DND-41 (cell line): Measurements from ENCODE around the gene CDH23.

Source experiments
- ATAC-seq: fragments of 200-7000 bp; cut with Tn5 transposase; 3 replicates; pipeline ENCODE4 v1.9.1; 2021; ENCODE audit warnings: low read depth; ENCODE audit not compliant: insufficient read depth
- DNase-seq: peaks from one replicate; pipeline ENCODE4 v3.0.0-alpha.2; 2020
- H2AFZ ChIP-seq: 2 replicates; pipeline ENCODE4 v1.6.0; 2012; ENCODE audit warnings: low read depth, low read length
- H3K27ac ChIP-seq: 2 replicates; pipeline ENCODE4 v1.5.1; 2012; ENCODE audit warnings: low read length, inconsistent platforms
- H3K27me3 ChIP-seq: fragments of 200-600 bp; sonication (generic); 2 replicates; pipeline ENCODE4 v1.6.0; 2012; ENCODE audit warnings: low read length, mild to moderate bottlenecking, inconsistent platforms; ENCODE audit not compliant: insufficient read depth, poor library complexity
- H3K36me3 ChIP-seq: 2 replicates; pipeline ENCODE4 v1.5.1; 2012; ENCODE audit warnings: low read length, inconsistent platforms; ENCODE audit not compliant: insufficient read depth
- H3K4me1 ChIP-seq: 2 replicates; pipeline ENCODE4 v1.5.1; 2012; ENCODE audit warnings: mild to moderate bottlenecking, low read length; ENCODE audit not compliant: insufficient read depth
- H3K4me2 ChIP-seq: 2 replicates; pipeline ENCODE4 v1.6.0; 2012; ENCODE audit warnings: mild to moderate bottlenecking, moderate library complexity, low read length, inconsistent platforms; ENCODE audit not compliant: insufficient read depth
- H3K4me3 ChIP-seq, 2 experiments: fragments of 200-600 bp in 1 of 2; shearing (Covaris generic) in 1 of 2; 2 replicates each; pipeline ENCODE4 v1.5.1; 2012 to 2016; ENCODE audit warnings: inconsistent platforms in 2 of 2, low read length in 2 of 2, mild to moderate bottlenecking in 2 of 2, low read depth in 1 of 2, moderate library complexity in 1 of 2
- H3K79me2 ChIP-seq: 2 replicates; pipeline ENCODE4 v1.6.0; 2012; ENCODE audit warnings: low read length, inconsistent platforms; ENCODE audit not compliant: insufficient read depth
- H3K9ac ChIP-seq: 2 replicates; pipeline ENCODE4 v1.6.0; 2012; ENCODE audit warnings: low read depth, mild to moderate bottlenecking, inconsistent platforms, low read length, moderate library complexity
- H3K9me3 ChIP-seq: 2 replicates; pipeline ENCODE4 v1.5.1; 2012; ENCODE audit warnings: low read length, moderate library complexity, mild to moderate bottlenecking, inconsistent platforms; ENCODE audit not compliant: insufficient read depth, severe bottlenecking
- H4K20me1 ChIP-seq: 2 replicates; pipeline ENCODE4 v1.6.0; 2012; ENCODE audit warnings: low read length; ENCODE audit not compliant: insufficient read depth
- EZH2 ChIP-seq: IDR thresholded peaks from 3 replicates; pipeline ENCODE4 v1.6.1; 2012; ENCODE audit warnings: borderline replicate concordance, low read depth, mild to moderate bottlenecking, moderate library complexity, low read length, inconsistent platforms; ENCODE audit not compliant: severe bottlenecking
- TF ChIP-seq, protein P1 (sequence below): IDR thresholded peaks from 2 replicates; pipeline ENCODE4 v1.5.1; 2012; ENCODE audit warnings: borderline replicate concordance, low read length, moderate library complexity, mild to moderate bottlenecking; ENCODE audit not compliant: poor library complexity, severe bottlenecking; ENCODE audit errors: extremely low read depth

CDH23 gene

DNA sequence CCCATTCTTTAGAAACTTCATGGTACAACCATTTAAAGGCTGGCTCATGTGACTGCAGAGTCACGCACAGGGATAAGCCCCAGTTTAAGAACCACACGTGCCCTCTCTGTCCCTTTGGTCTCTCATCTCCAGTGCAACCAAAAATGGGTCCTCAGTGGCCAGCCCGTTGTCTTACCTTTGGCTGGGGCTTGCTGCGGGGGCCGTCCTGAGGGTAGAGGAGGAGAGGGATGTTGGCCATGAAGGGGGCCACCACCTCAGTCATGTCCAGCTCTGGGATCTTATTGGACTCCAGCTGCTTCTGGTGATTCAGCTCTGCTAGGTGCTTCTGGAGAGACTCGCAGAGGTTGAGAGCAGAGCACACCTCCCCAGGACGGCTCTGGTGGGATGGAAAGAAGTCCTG, 432.0 kb downstream of the CDH23 start:
- Histone ChIP-seq H3K27me3 (no peaks in the 10 kb centered on the region), H3K27ac (no peak overlapping the region), H3K4me1 (no peaks in the 10 kb centered on the region), H4K20me1 (peaks cover 59% of the 10 kb centered on the region), H3K79me2 (peaks cover 55% of the 10 kb centered on the region), H3K4me2 (no peak overlapping the region), H3K9ac (no peak overlapping the region), H3K36me3 (peaks cover 94% of the 10 kb centered on the region), H3K4me3 (no peak overlapping the region), H2AFZ (no peak overlapping the region), H3K9me3 (no peaks in the 10 kb centered on the region)
- no peak for TF ChIP-seq EZH2
- TF ChIP-seq, protein P1, sequence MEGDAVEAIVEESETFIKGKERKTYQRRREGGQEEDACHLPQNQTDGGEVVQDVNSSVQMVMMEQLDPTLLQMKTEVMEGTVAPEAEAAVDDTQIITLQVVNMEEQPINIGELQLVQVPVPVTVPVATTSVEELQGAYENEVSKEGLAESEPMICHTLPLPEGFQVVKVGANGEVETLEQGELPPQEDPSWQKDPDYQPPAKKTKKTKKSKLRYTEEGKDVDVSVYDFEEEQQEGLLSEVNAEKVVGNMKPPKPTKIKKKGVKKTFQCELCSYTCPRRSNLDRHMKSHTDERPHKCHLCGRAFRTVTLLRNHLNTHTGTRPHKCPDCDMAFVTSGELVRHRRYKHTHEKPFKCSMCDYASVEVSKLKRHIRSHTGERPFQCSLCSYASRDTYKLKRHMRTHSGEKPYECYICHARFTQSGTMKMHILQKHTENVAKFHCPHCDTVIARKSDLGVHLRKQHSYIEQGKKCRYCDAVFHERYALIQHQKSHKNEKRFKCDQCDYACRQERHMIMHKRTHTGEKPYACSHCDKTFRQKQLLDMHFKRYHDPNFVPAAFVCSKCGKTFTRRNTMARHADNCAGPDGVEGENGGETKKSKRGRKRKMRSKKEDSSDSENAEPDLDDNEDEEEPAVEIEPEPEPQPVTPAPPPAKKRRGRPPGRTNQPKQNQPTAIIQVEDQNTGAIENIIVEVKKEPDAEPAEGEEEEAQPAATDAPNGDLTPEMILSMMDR = no peak
- ATAC-seq (no peak), DNase-seq (no peak)

DNA sequence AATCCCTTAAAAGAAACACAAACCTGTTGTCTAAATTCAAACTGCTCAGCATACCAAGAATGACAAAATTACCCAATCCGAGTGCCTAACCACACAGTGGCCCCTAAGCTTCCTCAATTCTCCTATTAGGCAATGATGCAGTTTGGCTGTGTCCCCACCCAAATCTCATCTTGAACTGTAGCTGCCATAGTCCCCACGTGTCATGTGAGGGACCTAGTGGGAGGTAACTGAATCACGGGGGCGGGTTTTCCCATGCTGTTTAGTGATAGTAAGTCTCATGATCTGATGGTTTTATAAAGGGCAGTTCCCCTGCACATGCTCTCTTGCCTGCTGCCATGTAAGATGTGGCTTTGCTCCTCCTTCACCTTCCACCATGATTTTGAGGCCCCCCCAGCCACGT, 432.5 kb downstream of the CDH23 start:
- Histone ChIP-seq H3K4me3 (no peak overlapping the region), H2AFZ (no peak overlapping the region), H3K27ac (no peak overlapping the region), H3K4me2 (no peak overlapping the region), H3K27me3 (no peaks in the 10 kb centered on the region), H3K9ac (no peak overlapping the region), H3K9me3 (no peaks in the 10 kb centered on the region), H3K4me1 (no peaks in the 10 kb centered on the region), H3K36me3 (peaks cover 94% of the 10 kb centered on the region), H4K20me1 (peaks cover 63% of the 10 kb centered on the region), H3K79me2 (peaks cover 60% of the 10 kb centered on the region)
- ATAC-seq (no peak), DNase-seq (no peak)
- no peak for TF ChIP-seq EZH2
- TF ChIP-seq, protein P1 = no peak

DNA sequence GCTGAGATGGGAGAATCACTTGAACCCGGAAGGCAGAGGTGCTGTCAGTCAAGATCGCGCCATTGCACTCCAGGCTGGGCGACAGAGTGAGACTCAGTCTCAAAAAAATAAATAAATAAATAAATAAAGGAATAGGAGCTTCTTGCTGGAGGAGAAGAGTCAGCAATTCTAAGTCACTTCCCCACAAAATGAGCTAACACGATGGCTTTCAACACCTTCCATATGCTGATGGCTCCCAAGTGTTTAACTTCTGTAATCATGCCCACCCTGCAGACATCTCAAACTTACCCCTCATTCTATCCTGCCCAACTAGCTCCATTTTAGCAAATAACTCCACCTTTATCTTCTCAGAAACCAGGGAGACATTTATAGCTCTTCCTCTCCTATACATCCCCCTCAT, 433.2 kb downstream of the CDH23 start:
- peaks cover 67% of the 10 kb centered on the region for H4K20me1 ChIP-seq
- no peak overlapping the region for H3K9ac ChIP-seq
- no peak overlapping the region for H3K4me2 ChIP-seq
- peaks cover 92% of the 10 kb centered on the region for H3K36me3 ChIP-seq
- peaks cover 67% of the 10 kb centered on the region for H3K79me2 ChIP-seq
- ATAC-seq (no peak), DNase-seq (no peak)
- H3K27ac ChIP-seq = 0 out of 2 replicates have a peak overlapping the region, but pooled peaks have one; percentile 6
- no peaks in the 10 kb centered on the region for H3K27me3 ChIP-seq
- no peak overlapping the region for H3K4me3 ChIP-seq
- no peaks in the 10 kb centered on the region for H3K9me3 ChIP-seq
- H2AFZ ChIP-seq = no peak overlapping the region
- no peaks in the 10 kb centered on the region for H3K4me1 ChIP-seq
- TF ChIP-seq EZH2 = no peak

DNA sequence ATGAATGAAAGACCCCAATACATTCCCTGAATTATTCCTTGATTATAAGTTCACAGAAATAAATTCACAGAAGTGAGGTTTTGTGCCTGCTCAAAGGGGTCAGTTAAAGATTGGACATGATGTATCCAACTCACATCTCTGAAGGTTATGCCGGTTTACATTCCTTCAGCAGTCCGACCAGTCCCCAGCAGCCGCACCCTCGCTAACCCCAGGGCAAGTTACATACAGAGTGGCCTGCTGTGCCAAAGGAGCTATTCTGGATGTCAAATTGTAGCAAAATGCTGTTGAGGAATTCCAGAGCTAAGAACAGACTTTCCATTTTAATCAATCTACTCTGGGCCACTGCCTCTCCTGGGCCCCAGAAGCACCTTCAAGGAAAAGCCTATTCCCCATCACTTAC, 434.0 kb downstream of the CDH23 start:
- no peak overlapping the region for H3K9ac ChIP-seq
- H4K20me1 ChIP-seq = peaks cover 67% of the 10 kb centered on the region
- H2AFZ ChIP-seq = no peak overlapping the region
- TF ChIP-seq, protein P1 = no peak
- no peak for TF ChIP-seq EZH2
- no peaks in the 10 kb centered on the region for H3K9me3 ChIP-seq
- DNase-seq (no peak), ATAC-seq (no peak)
- H3K36me3 ChIP-seq = peaks cover 84% of the 10 kb centered on the region
- no peaks in the 10 kb centered on the region for H3K4me1 ChIP-seq
- H3K4me2 ChIP-seq = no peak overlapping the region
- H3K27ac ChIP-seq = no peak overlapping the region
- H3K4me3 ChIP-seq = no peak overlapping the region
- no peaks in the 10 kb centered on the region for H3K27me3 ChIP-seq
- H3K79me2 ChIP-seq = peaks cover 72% of the 10 kb centered on the region
